Kidney (tissue), 14 donors: Measurements from ENCODE around the gene GAS7. TPM values are rescaled to one million over a fixed set of nuclear protein-coding genes. Genes with fewer than 3 reads are reported as not detected.
"Not testable (repeated sequence)": the region's sequence is repeated elsewhere in the genome, so short reads cannot be mapped to it uniquely, and the experiment has no call there.

Experiments used
- DNase-seq, 5 donors: peaks; one replicate each; pipeline ENCODE4 v3.0.0-alpha.2; 2013 to 2020
- FAIRE-seq: peaks from 2 replicates; lab custom pipeline; 2012; peaks lifted over from hg19 to GRCh38; lab: Jason Lieb, UNC
- H3K27ac ChIP-seq, 2 donors: one replicate each; pipeline ENCODE4 v1.7.0; 2013; ENCODE audit warnings: low read depth in 2 of 2, low read length in 2 of 2, inconsistent platforms in 1 of 2
- H3K27me3 ChIP-seq: one replicate; pipeline ENCODE4 v1.7.1; 2013; ENCODE audit warnings: low read length, inconsistent platforms; ENCODE audit not compliant: control insufficient read depth, insufficient read depth
- H3K36me3 ChIP-seq, 3 donors: one replicate each; pipeline versions ENCODE4 v1.7.0 to v1.7.1; 2013; ENCODE audit warnings: low read length in 3 of 3, control low read depth in 1 of 3, inconsistent platforms in 1 of 3; ENCODE audit not compliant: insufficient read depth in 3 of 3, control insufficient read depth in 2 of 3
- H3K4me1 ChIP-seq, 3 donors: one replicate each; pipeline versions ENCODE4 v1.7.0 to v1.7.1; 2013; ENCODE audit warnings: low read length in 3 of 3, inconsistent platforms in 1 of 3, low read depth in 1 of 3; ENCODE audit not compliant: control insufficient read depth in 2 of 3, insufficient read depth in 2 of 3
- H3K4me3 ChIP-seq, 3 donors: one replicate each; pipeline versions ENCODE4 v1.7.0 to v1.8.1; 2013; ENCODE audit warnings: low read length in 3 of 3, control low read depth in 1 of 3, inconsistent platforms in 1 of 3
- H3K9ac ChIP-seq, 3 donors: one replicate each; pipeline versions ENCODE4 v1.7.0 to v1.7.1; 2013; ENCODE audit warnings: low read length in 3 of 3, control low read depth in 1 of 3, inconsistent platforms in 1 of 3
- H3K9me3 ChIP-seq, 3 donors: one replicate each; pipeline versions ENCODE4 v1.7.0 to v1.7.1; 2013; ENCODE audit warnings: low read length in 3 of 3, control low read depth in 1 of 3, inconsistent platforms in 1 of 3; ENCODE audit not compliant: control insufficient read depth in 2 of 3, insufficient read depth in 1 of 3
- CTCF ChIP-seq: IDR thresholded peaks from 3 replicates; pipeline ENCODE4 v1.5.1; 2012; ENCODE audit warnings: mild to moderate bottlenecking, moderate library complexity, borderline replicate concordance; ENCODE audit not compliant: insufficient read depth; ENCODE audit errors: extremely low read depth
- intact Hi-C: fragments of 100-400 bp; cut with DNase I; formaldehyde crosslinking; loops from one replicate; pipeline ENCODE4 v1.11.1; 2022
- polyA plus RNA-seq: library from polyadenylated mRNA; stranded (reverse); fragments of 350-450 nt; fragmentation: Illumina TruSeq; extraction: RNeasy Lipid Tissue Mini Kit (QIAGEN cat#74804); gene quantifications from one replicate; pipeline ENCODE4 v1.2.3, GENCODE V29; 2014; ENCODE audit warnings: low read depth, low replicate concordance; ENCODE audit not compliant: insufficient read depth
- total RNA-seq: library from RNA; stranded (reverse); fragmentation: NEBNext Ultra II Directional; extraction: Animal tissue kit (Norgen Biotek cat#: 25700); gene quantifications from one replicate; pipeline ENCODE4 v1.2.1, GENCODE V29; 2021
- donor health status: control.
- donor health status: control.
- donor health status: control.
- donor health status: control.
- donor health status: control.
- donor health status: DM: yes; HTN: yes; CAD: no.
- donor health status: Normal renal cell carcinoma (clear cell type).

The GAS7 gene
- total and polyA plus RNA-seq, 2 donors from 2014 or later, result 1.1 to 20.5 TPM

- H3K27ac ChIP-seq, result no peak overlapping the region
- no peak overlapping the region for H3K9ac ChIP-seq
- intact Hi-C loops, result loop anchor here (10.0 kb wide), 1 partner anchor 689 kb away; no protein-coding TSS in a partner anchor
- H3K4me3 ChIP-seq, result no peak overlapping the region
- FAIRE-seq (no peak), DNase-seq (no peak)
- no peaks in the 10 kb centered on the region for H3K4me1 ChIP-seq
- H3K27me3 ChIP-seq, result no peaks in the 10 kb centered on the region
- TF ChIP-seq CTCF, result no peak
- no peaks in the 10 kb centered on the region for H3K9me3 ChIP-seq
- no peaks in the 10 kb centered on the region for H3K36me3 ChIP-seq
These were observed 272.9 kb downstream of the GAS7 start for GRCh38 chr17:9925457-9925856.

DNA sequence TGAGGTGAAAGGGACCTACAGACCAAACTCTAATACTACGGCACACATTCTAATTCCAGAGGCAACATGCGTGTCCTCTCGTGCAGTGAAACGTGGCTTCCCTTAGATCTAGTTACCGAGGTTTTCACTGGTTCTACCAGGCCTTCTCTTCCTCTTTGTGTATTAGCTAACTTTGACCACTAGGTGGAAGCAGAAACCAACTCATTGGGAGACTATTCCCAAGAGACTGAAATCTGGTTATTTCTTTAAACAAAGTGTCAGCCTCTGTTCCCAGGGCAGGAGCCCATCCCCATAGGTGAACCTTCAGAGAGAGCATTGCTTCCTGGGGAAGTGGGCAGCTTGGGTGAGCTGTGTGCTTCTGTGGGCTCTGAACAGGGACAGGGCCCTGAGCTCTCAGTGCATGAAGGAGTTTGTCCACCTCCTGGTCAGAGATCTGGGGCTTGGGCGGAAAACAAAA is 273.6 kb downstream of the GAS7 start:
- no peak for FAIRE-seq
- DNase-seq, result peak in 3 of 5 donors; percentile 64 to 96 (median 95)
- H3K27ac ChIP-seq, result no peak overlapping the region
- no peaks in the 10 kb centered on the region for H3K9me3 ChIP-seq
- TF ChIP-seq CTCF, result peak; percentile 81
- no peak overlapping the region for H3K9ac ChIP-seq
- no peaks in the 10 kb centered on the region for H3K27me3 ChIP-seq
- intact Hi-C loops, result loop anchor here (10.0 kb wide), 1 partner anchor 690 kb away; no protein-coding TSS in a partner anchor
- H3K36me3 ChIP-seq, result no peaks in the 10 kb centered on the region
- no peaks in the 10 kb centered on the region for H3K4me1 ChIP-seq
- H3K4me3 ChIP-seq, result no peak overlapping the region

GRCh38 chr17:9922012-9922848 is 276.2 kb downstream of the GAS7 start:
- no peaks in the 10 kb centered on the region for H3K4me1 ChIP-seq
- no peak overlapping the region for H3K9ac ChIP-seq
- DNase-seq (no peak), FAIRE-seq (no peak)
- H3K27me3 ChIP-seq, result no peaks in the 10 kb centered on the region
- intact Hi-C loops, result loop anchor here (10.0 kb wide), 1 partner anchor 693 kb away; no protein-coding TSS in a partner anchor
- no peaks in the 10 kb centered on the region for H3K9me3 ChIP-seq
- no peak overlapping the region for H3K4me3 ChIP-seq
- H3K27ac ChIP-seq, result no peak overlapping the region
- no peaks in the 10 kb centered on the region for H3K36me3 ChIP-seq
- TF ChIP-seq CTCF, result no peak

- H3K36me3 ChIP-seq, H3K9ac ChIP-seq, H3K27me3 ChIP-seq, H3K9me3 ChIP-seq, FAIRE-seq, H3K27ac ChIP-seq, H3K4me3 ChIP-seq, H3K4me1 ChIP-seq: not testable (repeated sequence)
- intact Hi-C loops, result loop anchor here (10.0 kb wide), 1 partner anchor 694 kb away; no protein-coding TSS in a partner anchor
- DNase-seq, result peak in 1 of 5 donors; percentile 8
These were observed 277.2 kb downstream of the GAS7 start for GRCh38 chr17:9921216-9921615.
